Stimulated activated CD4-positive, alpha-beta T cell treated with anti-CD3 and anti-CD28 coated beads, Interleukin-1b, Interleukin-23, amount 100 ng/mL, for 48 hours (primary cell): Measurements from ENCODE around the gene DPM1.

Experiments
- DNase-seq: peaks from one replicate; pipeline ENCODE4 v3.0.0-alpha.2; 2020

The DPM1 gene

DNA sequence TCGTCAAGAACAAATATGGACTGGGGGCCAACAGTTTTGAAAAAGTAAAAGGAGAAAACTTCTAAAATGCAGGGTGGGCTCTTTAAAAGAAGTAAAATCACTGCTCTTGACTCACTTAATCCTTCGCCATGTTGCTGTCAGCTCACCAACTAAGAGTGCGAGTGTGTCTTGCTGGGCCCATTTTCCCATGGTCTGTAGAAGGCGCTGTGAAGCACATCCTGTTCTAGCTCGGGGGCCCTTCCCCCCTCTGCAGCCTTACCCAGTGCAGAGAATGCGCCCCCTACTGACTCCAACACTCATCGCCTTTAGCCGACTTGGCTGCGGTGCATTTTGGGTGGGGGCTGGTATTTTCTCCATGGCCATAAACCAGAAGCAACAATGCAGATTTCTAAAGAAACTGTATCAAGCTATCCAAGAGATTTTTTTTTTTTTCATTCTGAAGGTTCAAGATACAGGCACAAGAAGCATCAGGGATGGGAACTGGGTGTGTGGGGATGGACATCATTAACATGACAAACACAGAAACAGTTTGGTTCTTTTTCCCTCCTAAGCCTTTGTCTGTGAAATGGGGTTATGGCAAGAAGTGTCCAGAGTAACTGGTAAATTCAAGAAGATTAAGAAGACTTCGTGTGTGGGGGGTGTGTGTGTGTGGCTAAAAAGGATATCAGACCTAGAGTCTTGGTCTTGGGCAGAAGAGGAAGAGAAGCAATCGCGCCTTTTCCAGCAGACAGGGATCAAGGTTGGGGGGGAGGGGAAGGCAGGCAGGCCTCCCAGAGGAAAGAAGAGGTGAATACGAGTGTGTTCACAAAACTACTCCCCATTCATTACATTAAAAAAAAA lies 28.8 kb downstream of the DPM1 start:
- peak; percentile 96 for DNase-seq

DNA sequence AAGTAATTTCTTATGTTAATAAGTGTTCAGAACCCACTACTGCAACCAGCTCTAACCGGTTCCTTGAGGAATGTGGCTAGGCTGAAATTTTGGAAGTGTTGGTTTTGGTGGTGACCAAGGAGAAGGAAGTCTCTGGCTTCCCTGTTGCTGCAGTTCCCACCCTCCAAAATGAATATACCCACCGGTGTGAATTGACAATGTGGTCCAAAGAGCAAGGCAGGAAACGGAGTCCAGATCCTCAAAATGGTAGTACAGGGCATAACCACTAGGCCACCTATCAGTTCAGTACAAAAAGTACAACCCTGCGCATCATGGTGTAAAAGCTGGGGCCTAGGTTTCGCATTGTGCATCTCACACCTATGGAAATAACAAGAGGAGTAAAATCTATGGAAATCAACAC lies 29.9 kb downstream of the DPM1 start:
- DNase-seq: no peak

DNA sequence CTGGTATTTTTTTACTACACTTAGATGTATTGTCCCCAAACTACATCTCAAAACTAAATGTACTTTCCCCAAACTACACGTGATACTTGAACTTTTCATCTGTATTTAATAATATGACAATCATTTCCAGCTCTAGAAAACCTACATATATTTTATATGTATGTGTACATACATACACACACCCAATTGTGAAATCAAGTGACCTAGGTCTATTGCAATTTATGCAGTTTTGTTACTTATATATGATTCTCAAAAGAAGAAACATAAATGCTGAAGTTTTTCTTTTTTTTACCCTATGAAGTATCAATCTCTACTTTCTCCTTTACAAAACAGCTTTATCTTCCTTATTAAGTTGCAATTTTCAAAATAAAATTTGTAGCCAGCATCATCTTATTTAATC lies 31.8 kb downstream of the DPM1 start:
- no peak for DNase-seq

- no peak for DNase-seq
Measured at GRCh38 chr20:50924261-50924920, 33.9 kb downstream of the DPM1 start.

- DNase-seq: no peak
Measured at GRCh38 chr20:50921803-50922501, 36.4 kb downstream of the DPM1 start.

DNA sequence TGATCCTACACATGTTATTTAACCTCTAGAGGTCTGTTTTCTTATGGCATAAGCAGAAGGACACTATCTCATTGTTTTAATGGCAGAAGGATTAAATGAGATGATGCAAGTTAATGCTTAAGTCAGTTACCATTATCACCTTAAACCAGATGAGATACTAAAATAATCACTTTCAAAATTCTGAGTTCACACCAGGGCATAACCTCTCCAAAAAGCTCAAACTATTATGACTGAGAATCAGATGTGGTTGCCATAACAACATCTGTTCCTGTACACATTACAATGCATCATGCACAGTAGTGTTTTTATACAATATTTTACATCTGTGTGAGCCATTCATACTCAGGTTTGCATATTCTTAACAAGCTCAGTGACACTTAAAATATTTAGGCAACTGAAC lies 37.3 kb downstream of the DPM1 start:
- DNase-seq: no peak

- DNase-seq: no peak
Measured at GRCh38 chr20:50919567-50919966, 38.8 kb downstream of the DPM1 start.

- no peak for DNase-seq
Measured at GRCh38 chr20:50918403-50918802, 39.9 kb downstream of the DPM1 start.

DNA sequence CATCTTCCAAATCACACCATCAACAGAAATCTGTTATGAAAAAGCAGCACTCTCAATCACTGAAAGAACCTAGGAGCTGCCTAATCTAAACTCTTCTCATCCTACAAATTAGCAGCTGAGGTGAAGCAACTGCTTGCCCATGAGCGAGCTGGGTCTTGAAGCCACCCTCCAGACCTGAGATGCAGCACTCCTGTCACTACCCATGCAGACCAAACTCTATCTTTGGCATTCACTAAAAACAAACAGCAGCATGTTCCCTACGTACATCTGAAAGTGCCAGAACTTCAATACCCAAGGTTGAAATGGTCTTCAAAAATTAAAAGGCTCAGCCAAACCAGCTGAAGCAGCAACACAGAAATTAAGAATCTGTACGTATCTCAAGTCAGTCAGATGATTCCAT lies 41.4 kb downstream of the DPM1 start:
- no peak for DNase-seq

- no peak for DNase-seq
Measured at GRCh38 chr20:50916257-50916656, 42.1 kb downstream of the DPM1 start.

GRCh38 chr20:50915424-50915823 lies 42.9 kb downstream of the DPM1 start:
- DNase-seq: no peak

- peak; percentile 40 for DNase-seq
Measured at GRCh38 chr20:50913690-50914375, 44.5 kb downstream of the DPM1 start.

DNA sequence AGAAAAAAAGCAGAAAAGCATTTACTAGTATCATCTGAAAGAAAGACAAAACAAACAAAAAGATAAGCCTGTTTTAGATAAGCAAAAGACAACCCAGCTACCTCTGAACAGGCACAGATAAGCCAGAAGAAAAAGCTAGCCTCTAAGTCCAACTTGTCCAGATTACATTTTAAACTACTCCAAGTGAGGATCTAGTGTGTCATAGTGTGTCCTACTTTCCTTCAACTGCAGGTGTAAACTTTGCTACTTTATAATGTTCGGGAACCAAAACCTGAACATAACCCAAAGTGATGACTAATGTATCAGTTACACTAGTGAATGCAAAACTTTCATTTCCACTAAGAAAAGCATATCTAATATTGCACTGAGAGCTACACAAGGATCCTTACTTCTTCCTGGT lies 46.6 kb downstream of the DPM1 start:
- no peak for DNase-seq

GRCh38 chr20:50911030-50911429 lies 47.3 kb downstream of the DPM1 start:
- no peak for DNase-seq

GRCh38 chr20:50909413-50909812 lies 48.9 kb downstream of the DPM1 start:
- no peak for DNase-seq

DNA sequence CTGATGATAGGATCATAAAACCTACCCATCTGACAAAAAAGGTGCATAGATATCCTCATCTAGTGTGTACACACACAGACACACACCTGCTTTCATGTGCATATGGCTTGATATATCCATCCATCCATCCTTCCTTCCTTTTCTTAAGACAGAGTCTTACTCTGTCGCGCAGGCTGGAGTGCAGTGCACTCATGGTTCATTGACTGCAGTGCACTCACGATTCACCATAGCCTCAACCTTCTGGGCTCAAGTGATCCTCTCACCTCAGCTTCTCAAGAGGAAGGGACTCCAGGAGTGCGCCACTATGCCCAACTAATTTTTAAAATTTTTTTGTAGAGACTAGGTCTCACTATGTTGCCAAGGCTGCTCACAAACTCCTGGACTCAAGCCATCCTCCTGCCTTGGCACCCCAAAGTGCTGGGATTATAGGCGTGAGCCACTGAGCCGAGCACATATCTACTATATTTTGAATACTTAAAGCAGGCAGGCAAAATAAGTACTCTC lies 54.2 kb downstream of the DPM1 start:
- DNase-seq: no peak

- no peak for DNase-seq
Measured at GRCh38 chr20:50903353-50904051, 54.8 kb downstream of the DPM1 start.

DNA sequence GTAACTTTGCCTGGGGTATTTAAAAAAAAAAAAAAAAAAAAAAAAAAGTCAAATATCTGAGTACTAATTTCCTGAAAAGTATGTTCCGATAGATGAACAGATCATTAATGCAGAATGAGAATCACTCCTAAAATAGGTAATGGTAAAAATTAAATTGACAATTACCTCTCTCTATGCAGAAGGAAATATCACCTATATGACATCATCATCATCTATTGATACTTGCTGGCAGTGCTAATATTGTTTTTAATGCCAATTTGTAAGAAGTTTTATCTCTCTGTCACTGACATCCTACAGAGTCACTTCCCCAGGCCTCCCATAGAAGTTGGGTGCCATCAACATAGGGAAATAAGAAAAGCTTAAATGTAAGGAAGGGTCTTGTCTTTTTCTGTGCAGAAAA lies 57.0 kb downstream of the DPM1 start:
- DNase-seq: no peak

GRCh38 chr20:50900261-50900660 lies 58.1 kb downstream of the DPM1 start:
- DNase-seq: no peak

- no peak for DNase-seq
Measured at GRCh38 chr20:50898475-50898874, 59.9 kb downstream of the DPM1 start.

GRCh38 chr20:50895111-50895830 lies 63.1 kb downstream of the DPM1 start:
- DNase-seq: no peak

DNA sequence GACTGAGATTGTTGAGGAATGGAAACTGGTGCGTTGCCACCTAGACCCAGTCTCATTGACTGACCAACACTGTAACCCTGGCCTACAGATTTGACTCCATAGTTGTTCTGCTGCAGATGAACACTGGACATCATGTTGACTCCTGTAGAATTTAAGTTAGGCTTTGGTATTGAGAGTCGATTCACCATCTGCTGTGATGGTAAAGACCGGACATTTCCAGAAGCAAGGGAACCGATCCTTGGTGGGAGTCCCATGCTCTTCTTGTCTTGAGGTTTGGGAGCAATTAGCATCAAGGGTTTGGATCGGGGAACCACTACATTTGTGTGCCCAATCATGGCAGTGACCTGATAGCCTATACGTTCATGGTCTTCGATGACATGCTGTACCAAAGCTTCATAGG lies 64.7 kb downstream of the DPM1 start:
- DNase-seq: no peak
